ENCODE measurements around the gene CNTN2.

The CNTN2 gene

DNA sequence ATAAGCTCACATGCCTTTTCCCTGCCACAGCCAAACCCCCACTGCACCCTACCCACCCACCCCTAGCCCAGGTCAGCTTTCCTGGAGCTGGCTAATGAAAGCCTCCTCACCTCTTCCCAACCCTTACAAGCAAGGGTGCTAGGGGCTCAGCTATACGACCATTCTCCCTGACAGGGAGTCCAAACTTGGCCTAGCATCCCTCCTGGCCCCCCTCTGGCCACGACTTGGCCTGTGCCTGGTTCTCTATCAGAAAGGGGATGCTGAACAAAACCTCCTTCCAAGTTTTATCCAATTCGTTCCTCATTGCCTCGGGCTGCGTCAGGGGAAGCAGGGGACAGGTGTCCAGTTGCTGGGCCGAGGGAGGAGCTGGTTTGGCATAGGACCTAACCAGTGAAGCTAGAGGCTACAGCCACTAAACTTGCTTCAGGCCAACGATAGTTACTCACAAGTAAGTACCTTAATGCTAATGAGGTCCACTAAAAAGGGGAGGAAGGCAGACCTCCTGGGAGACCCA lies 32.7 kb downstream of the CNTN2 start:
- DNase-seq = no peak

GRCh38 chr1:205076245-205076761 lies 33.3 kb downstream of the CNTN2 start:
- no peak for DNase-seq

- no peak for DNase-seq
These were observed 34.3 kb downstream of the CNTN2 start for GRCh38 chr1:205077158-205077933.

DNA sequence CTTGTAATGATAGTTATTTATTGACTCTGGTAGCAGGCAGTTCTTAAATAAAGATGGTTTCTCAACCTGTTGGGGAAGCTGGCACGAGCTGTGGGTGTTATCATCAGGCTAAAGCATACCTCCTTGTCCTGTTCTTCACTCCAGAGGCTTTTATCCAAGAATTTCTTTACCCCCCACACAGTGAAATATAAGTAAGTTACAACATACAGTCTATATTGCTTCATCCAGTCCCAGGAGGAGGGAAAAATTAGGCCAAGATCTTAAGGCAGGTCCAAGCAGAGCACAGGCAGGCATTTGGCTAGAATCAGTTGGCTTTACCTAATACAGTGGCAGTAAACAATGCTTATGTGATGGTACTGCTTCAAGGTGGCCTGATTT lies 34.9 kb downstream of the CNTN2 start:
- DNase-seq = no peak

DNA sequence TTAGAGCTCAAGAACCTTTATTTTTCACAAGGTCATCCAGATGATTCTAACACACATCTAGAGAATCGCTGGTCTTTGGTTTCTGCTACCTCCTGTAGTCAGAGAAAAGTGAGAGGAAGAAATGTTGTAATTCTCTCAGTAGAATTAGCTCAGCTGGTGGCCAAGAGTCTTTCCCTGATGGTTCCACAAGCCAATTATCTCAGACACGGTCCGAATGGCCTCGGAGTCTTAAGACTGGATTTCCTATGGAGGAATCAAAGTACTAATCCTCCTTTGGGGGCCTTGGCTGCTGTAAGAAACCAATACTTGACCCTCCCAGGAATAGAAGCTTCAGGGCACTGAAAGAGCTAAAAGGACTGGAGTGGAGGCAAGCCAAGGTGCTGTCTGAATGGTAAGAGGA lies 39.4 kb downstream of the CNTN2 start:
- DNase-seq = no peak

- no peak for DNase-seq
These were observed 41.3 kb downstream of the CNTN2 start, which contains the start of gene TMEM81 for GRCh38 chr1:205084360-205084759. Gene TMEM81 (minus strand): TSS chr1:205084460. CDS start chr1:205084320, 140 bp downstream.

DNA sequence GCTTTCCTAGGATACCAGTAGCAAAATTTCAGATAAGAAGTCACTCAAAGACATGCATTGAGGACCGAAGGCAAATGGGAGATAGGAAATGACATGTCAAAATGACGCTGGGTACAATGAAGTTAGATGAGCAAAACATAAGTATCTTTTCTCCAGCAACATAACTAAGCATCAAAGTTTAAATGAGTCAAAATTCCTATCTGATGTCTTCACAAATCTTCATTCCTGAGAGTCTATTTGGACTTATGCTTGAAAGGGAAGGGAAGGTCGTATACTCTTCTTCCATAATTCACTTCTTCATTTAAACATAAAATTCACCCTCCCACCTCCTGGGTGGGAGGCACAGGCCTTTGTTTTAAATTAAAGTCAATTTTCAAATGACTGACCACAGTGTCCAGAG lies 45.3 kb downstream of the CNTN2 start:
- DNase-seq = no peak

DNA sequence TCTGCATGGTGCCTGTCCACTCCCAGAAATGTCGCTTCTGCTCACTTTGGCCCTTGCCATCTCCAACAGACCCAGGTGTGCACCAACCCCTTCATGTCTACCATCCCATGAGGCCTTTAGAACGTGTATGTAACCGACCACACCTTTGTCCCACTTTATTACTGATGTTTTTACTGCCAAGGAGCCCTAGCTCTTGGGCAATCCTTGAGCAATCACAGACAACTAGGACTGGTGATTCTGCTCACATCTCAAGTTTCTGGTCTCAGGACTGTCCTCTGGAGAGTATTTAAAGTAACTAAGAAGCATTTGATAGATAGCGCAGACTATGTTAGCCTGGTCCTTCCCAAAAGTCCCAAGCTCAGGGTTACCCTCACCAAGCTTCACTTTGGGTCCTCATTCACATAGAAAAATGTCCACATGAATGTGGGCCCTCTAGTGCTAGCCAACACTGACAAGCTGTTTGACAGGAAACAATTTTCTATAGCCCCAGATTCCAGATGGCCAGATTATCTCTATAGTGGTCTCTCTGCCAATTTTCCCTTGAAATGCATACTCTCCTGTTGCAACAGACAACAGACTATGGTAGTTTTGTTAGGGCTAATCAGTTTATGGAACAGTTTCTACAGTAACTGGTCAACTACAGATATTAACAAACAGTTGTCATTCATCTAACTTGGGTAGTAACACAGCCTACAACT lies 48.2 kb downstream of the CNTN2 start:
- no peak for DNase-seq

GRCh38 chr1:205095422-205095821 lies 52.4 kb downstream of the CNTN2 start:
- no peak for DNase-seq

DNA sequence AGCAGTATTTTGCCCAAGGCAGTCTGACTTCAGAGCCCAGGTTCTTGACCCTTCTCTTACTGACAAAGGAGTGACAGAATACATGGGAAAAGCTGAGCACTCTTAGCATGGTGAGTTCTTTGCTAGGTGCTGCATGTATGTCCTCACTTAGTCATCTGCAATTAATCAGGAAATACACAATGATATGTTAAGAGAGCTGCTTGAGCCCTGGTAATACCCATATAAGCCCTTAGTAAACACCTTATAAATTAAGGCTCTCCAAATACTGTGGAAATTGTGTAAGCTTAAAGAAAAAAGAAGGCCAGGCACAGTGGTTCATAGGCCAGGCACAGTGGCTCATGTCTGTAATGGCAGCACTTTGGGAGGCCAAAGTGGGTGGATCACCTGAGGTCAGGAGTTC lies 55.2 kb downstream of the CNTN2 start:
- no peak for DNase-seq

- no peak for DNase-seq
These were observed 59.4 kb downstream of the CNTN2 start for GRCh38 chr1:205102404-205102803.

DNA sequence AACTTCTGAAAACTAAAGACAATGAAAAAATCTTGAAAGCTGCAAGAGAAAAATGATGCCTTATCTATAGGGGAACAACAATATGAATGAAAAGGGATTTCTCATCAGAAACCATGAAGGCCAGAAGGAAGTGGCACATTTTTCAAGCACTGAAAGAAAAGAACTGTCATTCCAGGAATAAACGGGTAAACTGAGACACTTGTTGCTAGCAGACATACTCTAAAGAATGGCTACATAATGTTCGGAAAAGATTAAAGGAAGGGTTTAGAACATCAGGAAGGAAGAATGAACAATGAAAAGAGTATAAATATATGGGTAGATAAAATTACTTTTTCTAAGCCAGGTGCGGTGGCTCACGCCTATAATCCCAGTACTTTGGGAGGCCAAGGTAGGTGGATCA lies 64.3 kb downstream of the CNTN2 start:
- no peak for DNase-seq

- DNase-seq = no peak
These were observed 65.5 kb downstream of the CNTN2 start for GRCh38 chr1:205108464-205108863.

DNA sequence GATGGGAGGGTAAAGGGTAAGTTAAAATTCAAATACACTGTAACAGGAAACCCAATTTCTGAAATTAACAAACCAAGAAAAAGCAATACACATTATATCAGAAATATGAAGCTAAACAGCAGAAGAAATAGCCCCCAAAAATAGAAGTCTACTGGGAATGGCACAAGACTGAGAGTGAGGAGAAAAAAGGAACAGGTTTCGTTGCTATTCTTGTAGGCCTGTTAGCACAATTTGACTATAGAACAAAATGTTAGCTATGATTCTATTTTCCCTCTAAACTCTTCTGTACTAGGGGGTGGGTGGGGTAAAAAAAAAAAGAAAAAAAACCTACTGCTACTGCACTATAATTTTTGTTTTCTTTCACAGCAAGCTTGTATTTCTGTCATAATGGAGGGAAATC lies 66.3 kb downstream of the CNTN2 start:
- DNase-seq = no peak

- no peak for DNase-seq
These were observed 66.7 kb downstream of the CNTN2 start for GRCh38 chr1:205109711-205110110.

- no peak for DNase-seq
These were observed 68.3 kb downstream of the CNTN2 start for GRCh38 chr1:205111354-205111753.

GRCh38 chr1:205118752-205119151 lies 75.7 kb downstream of the CNTN2 start:
- no peak for DNase-seq

- DNase-seq = peak; percentile 97
These were observed 78.9 kb downstream of the CNTN2 start, which contains the start of gene RBBP5 for GRCh38 chr1:205121660-205122488. Gene RBBP5 (minus strand): TSS chr1:205121978. CDS start chr1:205121873, 105 bp downstream.

GRCh38 chr1:205122489-205122882 lies 79.5 kb downstream of the CNTN2 start:
- no peak for DNase-seq

DNA sequence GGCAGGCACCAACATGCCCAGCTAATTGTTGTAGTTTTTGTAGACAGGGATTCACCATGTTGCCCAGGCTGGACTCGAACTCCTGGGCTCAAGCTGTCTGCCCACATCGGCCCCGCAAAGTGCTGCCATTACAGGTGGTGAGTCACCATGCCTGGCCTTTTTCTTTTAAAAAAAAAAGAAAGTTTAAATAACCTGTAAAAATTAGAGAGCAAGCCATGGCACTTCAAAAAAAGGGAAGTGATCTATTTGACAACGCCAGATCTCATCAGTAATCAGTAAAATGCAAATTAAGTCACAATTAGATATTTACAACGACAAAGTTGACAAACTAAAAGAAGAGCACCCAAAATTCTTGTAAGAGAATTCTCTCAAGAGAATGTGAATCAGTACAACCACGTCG lies 81.7 kb downstream of the CNTN2 start:
- no peak for DNase-seq

DNA sequence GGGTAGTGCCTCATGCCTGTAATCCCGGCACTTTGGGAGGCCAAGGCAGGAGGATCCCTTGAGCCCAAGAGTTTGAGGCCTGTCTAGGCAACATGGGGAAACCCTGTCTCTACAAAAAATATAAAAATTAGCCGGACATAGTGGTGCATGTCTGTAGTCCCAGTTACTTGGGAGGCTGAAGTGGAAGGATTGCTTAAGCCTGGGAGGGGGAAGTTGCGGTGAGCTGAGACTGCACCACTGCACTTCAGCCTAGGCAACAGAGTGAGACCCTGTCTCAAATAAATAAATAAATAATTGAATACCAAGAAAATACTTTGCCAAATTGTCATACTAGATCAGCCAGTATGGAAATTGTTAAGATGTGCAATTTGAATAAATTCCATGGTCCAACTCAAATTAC lies 84.6 kb downstream of the CNTN2 start:
- DNase-seq = no peak
